GM18508 (cell line): Measurements from ENCODE around the gene DDX28.

Source experiments
- ATAC-seq: cut with Tn5 transposase; IDR thresholded peaks from one replicate; pipeline ENCODE4 v1.9.1; 2021; ENCODE audit warnings: moderate number of reproducible peaks; ENCODE audit not compliant: insufficient read depth, unreplicated experiment

DDX28 gene

GRCh38 chr16:68022728-68023537 is at the start of gene DDX28, which contains the start of gene DUS2:
Gene DDX28 (minus strand): TSS chr16:68023232. CDS start chr16:68023202, 30 bp downstream.
Gene DUS2 (plus strand): TSS chr16:68023284. CDS start chr16:68038024, 14,740 bp downstream.
- no peak for ATAC-seq

- ATAC-seq = no peak
Measured at GRCh38 chr16:68072038-68072695, 49.1 kb upstream of the DDX28 start.

GRCh38 chr16:68071518-68071901 is 48.5 kb upstream of the DDX28 start:
- ATAC-seq = no peak

GRCh38 chr16:68070806-68071517 is 47.9 kb upstream of the DDX28 start:
- ATAC-seq = no peak

- no peak for ATAC-seq
Measured at GRCh38 chr16:68070249-68070730, 47.3 kb upstream of the DDX28 start.

- ATAC-seq = no peak
Measured at GRCh38 chr16:68069511-68070248, 46.6 kb upstream of the DDX28 start.

- no peak for ATAC-seq
Measured at GRCh38 chr16:68068926-68069325, 45.9 kb upstream of the DDX28 start.

- ATAC-seq = no peak
Measured at GRCh38 chr16:68066763-68067162, 43.7 kb upstream of the DDX28 start.

- ATAC-seq = no peak
Measured at GRCh38 chr16:68065716-68066305, 42.8 kb upstream of the DDX28 start.

- ATAC-seq = no peak
Measured at GRCh38 chr16:68064791-68065365, 41.8 kb upstream of the DDX28 start.

- no peak for ATAC-seq
Measured at GRCh38 chr16:68062910-68063393, 39.9 kb upstream of the DDX28 start.

GRCh38 chr16:68061396-68061795 is 38.4 kb upstream of the DDX28 start:
- no peak for ATAC-seq

GRCh38 chr16:68059804-68060203 is 36.8 kb upstream of the DDX28 start:
- no peak for ATAC-seq

- no peak for ATAC-seq
Measured at GRCh38 chr16:68055395-68055794, 32.4 kb upstream of the DDX28 start.

GRCh38 chr16:68049449-68049848 is 26.4 kb upstream of the DDX28 start:
- no peak for ATAC-seq

GRCh38 chr16:68047987-68048386 is 25.0 kb upstream of the DDX28 start:
- no peak for ATAC-seq

GRCh38 chr16:68046106-68046505 is 23.1 kb upstream of the DDX28 start:
- ATAC-seq = no peak

- no peak for ATAC-seq
Measured at GRCh38 chr16:68041783-68042182, 18.8 kb upstream of the DDX28 start.

- ATAC-seq = no peak
Measured at GRCh38 chr16:68040506-68041288, 17.7 kb upstream of the DDX28 start.
